ENCODE results near the gene CACNG8. TPM values are rescaled to one million over a fixed set of nuclear protein-coding genes. Genes with fewer than 3 reads are reported as not detected.
"Not testable (repeated sequence)": the region's sequence is repeated elsewhere in the genome, so short reads cannot be mapped to it uniquely, and the experiment has no call there.

Gene CACNG8

GRCh38 chr19:54024660-54025059 is 61.9 kb downstream of the CACNG8 start:
- no peak overlapping the region for H3K9ac ChIP-seq (ENCODE audit: low read depth, low read length)
- no peak overlapping the region for H3K4me3 ChIP-seq (ENCODE audit: low read length)
- no peak overlapping the region for H3K4me2 ChIP-seq (ENCODE audit: low read length)
- no peaks in the 10 kb centered on the region for H3K9me3 ChIP-seq (replicated peaks; ENCODE audit: low read length)
- no peaks in the 10 kb centered on the region for H3K36me3 ChIP-seq (ENCODE audit: insufficient read depth, low read length)
- H3K27me3 ChIP-seq (ENCODE audit: control insufficient read depth, insufficient read depth, low read length) = peaks cover 5% of the 10 kb centered on the region
- H3K4me1 ChIP-seq (ENCODE audit: control insufficient read depth, insufficient read depth, low read length) = peaks cover 14% of the 10 kb centered on the region

GRCh38 chr19:54026656-54027055 is 63.9 kb downstream of the CACNG8 start:
- Histone ChIP-seq H3K9ac (ENCODE audit: low read depth, low read length) (no peak overlapping the region), H3K27me3 (ENCODE audit: control insufficient read depth, insufficient read depth, low read length) (peaks cover 5% of the 10 kb centered on the region), H3K4me2 (ENCODE audit: low read length) (no peak overlapping the region), H3K4me1 (ENCODE audit: control insufficient read depth, insufficient read depth, low read length) (peaks cover 5% of the 10 kb centered on the region), H3K4me3 (ENCODE audit: low read length) (no peak overlapping the region), H3K36me3 (ENCODE audit: insufficient read depth, low read length) (no peaks in the 10 kb centered on the region), H3K9me3 (replicated peaks; ENCODE audit: low read length) (no peaks in the 10 kb centered on the region)

DNA sequence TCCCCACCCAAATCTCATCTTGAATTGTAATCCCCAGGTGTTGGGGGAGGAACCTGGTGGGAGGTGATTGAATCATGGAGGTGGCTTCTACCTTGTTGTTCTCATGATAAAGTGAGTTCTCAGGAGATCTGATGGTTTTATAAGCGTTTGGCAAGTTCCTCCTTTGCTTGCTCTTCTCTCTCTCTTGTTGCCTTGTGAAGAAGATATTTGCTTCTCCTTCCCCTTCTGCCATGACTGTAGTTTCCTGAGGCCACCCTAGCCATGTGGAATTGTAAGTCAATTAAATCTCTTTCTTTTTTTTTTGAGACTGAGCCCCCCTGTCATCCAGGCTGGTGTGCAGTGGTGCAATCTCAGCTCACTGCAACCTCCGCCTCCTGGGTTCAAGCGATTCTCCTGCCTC is 66.6 kb downstream of the CACNG8 start:
- Histone ChIP-seq H3K9ac (ENCODE audit: low read depth, low read length) (no peak overlapping the region), H3K36me3 (ENCODE audit: insufficient read depth, low read length) (no peaks in the 10 kb centered on the region), H3K27me3 (ENCODE audit: control insufficient read depth, insufficient read depth, low read length) (peaks cover 5% of the 10 kb centered on the region), H3K4me3 (ENCODE audit: low read length) (no peak overlapping the region), H3K4me1 (ENCODE audit: control insufficient read depth, insufficient read depth, low read length) (no peaks in the 10 kb centered on the region), H3K4me2 (ENCODE audit: low read length) (no peak overlapping the region), H3K9me3 (replicated peaks; ENCODE audit: low read length) (no peaks in the 10 kb centered on the region)

GRCh38 chr19:54029930-54030490 is 67.3 kb downstream of the CACNG8 start:
- no peak overlapping the region for H3K9ac ChIP-seq (ENCODE audit: low read depth, low read length)
- peaks cover 5% of the 10 kb centered on the region for H3K27me3 ChIP-seq (ENCODE audit: control insufficient read depth, insufficient read depth, low read length)
- H3K36me3 ChIP-seq (ENCODE audit: insufficient read depth, low read length) = no peaks in the 10 kb centered on the region
- peaks cover 4% of the 10 kb centered on the region for H3K4me1 ChIP-seq (ENCODE audit: control insufficient read depth, insufficient read depth, low read length)
- no peaks in the 10 kb centered on the region for H3K9me3 ChIP-seq (replicated peaks; ENCODE audit: low read length)
- H3K4me3 ChIP-seq (ENCODE audit: low read length) = no peak overlapping the region
- H3K4me2 ChIP-seq (ENCODE audit: low read length) = no peak overlapping the region

- Histone ChIP-seq H3K36me3 (ENCODE audit: insufficient read depth, low read length) (no peaks in the 10 kb centered on the region), H3K4me2 (ENCODE audit: low read length) (peak overlapping the region; percentile 59), H3K27me3 (ENCODE audit: control insufficient read depth, insufficient read depth, low read length) (peaks cover 5% of the 10 kb centered on the region), H3K4me3 (ENCODE audit: low read length) (peak overlapping the region; percentile 35), H3K9me3 (replicated peaks; ENCODE audit: low read length) (no peaks in the 10 kb centered on the region), H3K4me1 (ENCODE audit: control insufficient read depth, insufficient read depth, low read length) (peaks cover 13% of the 10 kb centered on the region), H3K9ac (ENCODE audit: low read depth, low read length) (no peak overlapping the region)
Observed at GRCh38 chr19:54030895-54031586, 68.3 kb downstream of the CACNG8 start.

GRCh38 chr19:54035215-54036178 is 72.8 kb downstream of the CACNG8 start:
- Histone ChIP-seq H3K4me3 (ENCODE audit: low read length) (no peak overlapping the region), H3K36me3 (ENCODE audit: insufficient read depth, low read length) (no peaks in the 10 kb centered on the region), H3K4me2 (ENCODE audit: low read length) (peak overlapping the region; percentile 28), H3K4me1 (ENCODE audit: control insufficient read depth, insufficient read depth, low read length) (peaks cover 13% of the 10 kb centered on the region), H3K9me3 (replicated peaks; ENCODE audit: low read length) (no peaks in the 10 kb centered on the region), H3K27me3 (ENCODE audit: control insufficient read depth, insufficient read depth, low read length) (no peaks in the 10 kb centered on the region), H3K9ac (ENCODE audit: low read depth, low read length) (no peak overlapping the region)

DNA sequence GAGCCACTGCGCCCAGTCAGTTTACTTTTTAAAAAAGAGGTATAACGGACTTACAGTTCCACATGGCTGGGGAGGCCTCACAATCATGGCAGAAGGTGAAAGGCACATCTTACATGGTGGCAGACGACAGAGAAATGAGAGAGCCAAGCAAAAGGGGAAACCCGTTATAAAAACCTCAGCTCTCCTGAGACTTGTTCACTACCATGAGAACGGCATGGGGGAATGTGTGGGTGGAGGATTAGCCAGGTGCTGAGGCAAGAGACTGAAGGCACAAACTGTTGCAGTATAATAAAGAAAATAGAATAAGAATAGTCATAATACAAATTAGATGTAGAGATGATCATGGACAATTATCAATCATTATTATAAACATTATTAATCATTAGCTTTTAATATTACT is 73.8 kb downstream of the CACNG8 start:
- H3K36me3 ChIP-seq (ENCODE audit: insufficient read depth, low read length); H3K9ac ChIP-seq (ENCODE audit: low read depth, low read length); H3K9me3 ChIP-seq (replicated peaks; ENCODE audit: low read length); H3K27me3 ChIP-seq (ENCODE audit: control insufficient read depth, insufficient read depth, low read length); H3K4me3 ChIP-seq (ENCODE audit: low read length); H3K4me2 ChIP-seq (ENCODE audit: low read length): not testable (repeated sequence)
- H3K4me1 ChIP-seq (ENCODE audit: control insufficient read depth, insufficient read depth, low read length) = peaks cover 13% of the 10 kb centered on the region

Small RNA genes lying within 50 kb of the gene (small RNA-seq; reads per million reads assigned to genes)
- gene AC012314.20 = not detected
